ENCODE data around the gene TMEM138.

- TF ChIP-seq CTCF (IDR thresholded peaks at IDR 0.05) (no peak), POLR2A (IDR thresholded peaks at IDR 0.05) (no peak)
Observed at GRCh38 chr11:61343792-61344745, 18.1 kb upstream of the TMEM138 start.

Measured in uterus (tissue), 2 donors.